Rectal smooth muscle tissue (tissue), 1 donor: ENCODE data around the gene TMEM238.
A peak's percentile ranks its signal among the peaks of the same experiment; 100 is the strongest.

Experiments used
- H3K27ac ChIP-seq: one replicate; pipeline ENCODE4 v1.7.0; 2013; ENCODE audit warnings: low read depth, low read length, inconsistent platforms
- H3K27me3 ChIP-seq: one replicate; pipeline ENCODE4 v1.7.0; 2013; ENCODE audit warnings: low read length; ENCODE audit not compliant: control insufficient read depth, insufficient read depth
- H3K36me3 ChIP-seq: one replicate; pipeline ENCODE4 v1.7.0; 2013; ENCODE audit warnings: low read length; ENCODE audit not compliant: control insufficient read depth, insufficient read depth
- H3K4me1 ChIP-seq: one replicate; pipeline ENCODE4 v1.7.0; 2013; ENCODE audit warnings: low read length; ENCODE audit not compliant: control insufficient read depth, insufficient read depth
- H3K4me3 ChIP-seq: one replicate; pipeline ENCODE4 v1.7.0; 2013; ENCODE audit warnings: low read length
- H3K9ac ChIP-seq: one replicate; pipeline ENCODE4 v1.7.0; 2013; ENCODE audit warnings: low read length

The TMEM238 gene

DNA sequence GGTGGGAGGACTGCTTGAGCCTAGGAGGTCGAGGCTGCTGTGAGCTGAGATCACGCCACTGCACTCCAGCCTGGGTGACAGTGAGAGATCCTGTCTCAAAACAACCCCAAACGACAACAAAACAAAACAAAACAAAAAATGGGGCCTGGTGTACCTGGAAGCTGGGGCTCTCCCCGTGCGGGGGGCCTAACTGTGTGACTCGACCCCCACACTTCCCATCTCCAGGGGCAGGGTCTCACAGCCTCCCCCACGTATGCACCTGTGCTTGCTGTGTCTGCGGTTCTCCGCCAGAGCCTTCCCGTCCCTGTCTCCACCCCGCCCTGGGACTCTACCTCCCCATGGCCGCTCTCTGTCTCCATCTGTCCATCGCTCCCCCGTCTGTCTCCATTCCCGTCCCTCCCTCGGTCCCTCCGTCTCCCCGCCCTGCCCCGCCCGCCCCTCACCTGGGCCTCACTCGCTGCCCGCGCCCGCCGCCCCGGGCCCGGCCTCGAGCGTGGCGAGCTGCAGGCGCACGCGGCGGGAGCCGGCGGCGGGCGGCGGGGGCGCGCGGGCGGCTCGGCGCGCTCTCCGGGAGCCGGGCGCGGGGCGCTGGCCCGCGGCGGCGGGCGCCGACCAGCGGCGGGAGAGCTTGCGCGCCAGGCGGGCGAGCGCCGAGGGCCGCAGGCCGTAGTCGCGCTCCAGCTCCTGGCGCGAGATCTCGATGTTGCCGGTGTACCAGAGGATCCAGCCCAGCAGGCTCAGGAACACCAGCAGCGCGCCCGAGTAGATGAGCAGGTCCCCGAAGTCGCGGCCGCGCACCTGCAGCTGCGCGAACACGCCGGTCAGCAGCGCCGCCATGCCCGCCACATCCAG, 587 bp downstream of the TMEM238 start:
- peak overlapping the region; percentile 97 for H3K27ac ChIP-seq
- H3K4me1 ChIP-seq: peaks cover 18% of the 10 kb centered on the region
- no peaks in the 10 kb centered on the region for H3K27me3 ChIP-seq
- peak overlapping the region; percentile 24 for H3K9ac ChIP-seq
- H3K4me3 ChIP-seq: peak overlapping the region; percentile 74
- peaks cover 11% of the 10 kb centered on the region for H3K36me3 ChIP-seq

DNA sequence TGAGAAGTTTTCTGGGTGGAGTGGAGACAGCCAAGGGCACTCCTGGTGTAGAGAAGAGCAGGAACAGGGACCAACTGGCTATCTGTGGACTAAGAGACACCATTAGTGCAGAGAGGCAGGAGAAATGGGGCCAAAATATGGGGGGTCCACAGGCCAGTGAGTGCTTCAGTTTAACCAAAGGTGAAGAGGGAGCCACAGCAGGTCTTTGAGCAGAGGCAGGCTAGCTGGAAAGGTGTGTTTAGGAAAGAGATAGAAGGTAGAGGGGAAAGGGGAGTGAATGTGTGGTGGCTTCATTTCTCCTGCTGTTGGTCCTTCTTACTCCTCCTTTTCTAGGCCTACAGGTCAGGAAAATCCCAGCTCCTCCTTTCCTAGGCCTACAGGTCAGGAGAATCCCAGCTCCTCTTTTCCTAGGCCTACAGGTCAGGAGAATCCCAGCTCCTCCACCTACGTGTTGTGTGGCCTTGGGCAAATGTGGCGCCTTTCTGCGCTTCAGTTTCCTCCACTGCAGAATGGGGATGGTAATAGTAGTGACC, 1.5 kb downstream of the TMEM238 start:
- Histone ChIP-seq H3K36me3 (peaks cover 3% of the 10 kb centered on the region), H3K27me3 (no peaks in the 10 kb centered on the region), H3K4me3 (no peak overlapping the region), H3K27ac (no peak overlapping the region), H3K4me1 (peaks cover 15% of the 10 kb centered on the region), H3K9ac (no peak overlapping the region)

DNA sequence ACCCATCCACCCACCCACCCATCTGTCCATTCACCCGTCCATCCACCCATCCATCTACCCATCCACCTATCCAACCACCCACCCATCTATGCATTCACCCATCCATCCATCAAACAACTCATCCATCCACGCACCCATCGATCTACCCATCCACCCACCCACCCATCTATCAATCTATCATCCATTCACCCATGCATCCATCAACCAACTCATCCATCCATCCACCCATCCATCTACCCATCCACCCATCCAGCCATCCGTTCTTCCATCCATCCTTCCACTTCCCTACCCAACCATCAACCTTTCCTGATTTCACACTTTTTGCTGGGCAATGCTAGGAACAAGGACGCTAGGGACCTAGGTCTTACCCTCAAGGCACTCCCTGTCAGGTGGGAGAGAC, 2.1 kb downstream of the TMEM238 start:
- Histone ChIP-seq H3K36me3 (no peaks in the 10 kb centered on the region), H3K27me3 (no peaks in the 10 kb centered on the region), H3K27ac (no peak overlapping the region), H3K9ac (no peak overlapping the region), H3K4me3 (no peak overlapping the region), H3K4me1 (peaks cover 9% of the 10 kb centered on the region)

DNA sequence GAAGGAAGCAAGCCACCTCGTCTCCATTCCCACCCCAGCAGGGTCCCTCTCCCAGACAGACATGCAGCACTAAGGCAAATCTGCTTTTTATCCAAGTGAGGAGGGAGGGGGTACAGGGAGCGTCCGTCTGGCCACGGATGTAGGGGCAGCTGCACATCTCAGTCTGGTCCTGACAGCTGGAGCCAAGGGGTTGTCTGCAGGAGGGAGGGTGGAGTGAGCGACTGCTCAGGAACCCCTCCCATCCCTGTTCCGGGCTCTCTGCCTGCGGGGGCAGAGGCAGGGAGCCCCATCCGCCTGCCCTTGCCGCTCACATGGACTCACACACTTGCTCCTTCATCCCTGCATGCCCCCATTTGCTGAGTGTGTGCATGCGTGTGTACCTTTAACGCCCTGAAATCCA, 4.9 kb downstream of the TMEM238 start:
- no peaks in the 10 kb centered on the region for H3K36me3 ChIP-seq
- peaks cover 4% of the 10 kb centered on the region for H3K4me1 ChIP-seq
- no peak overlapping the region for H3K27ac ChIP-seq
- peaks cover 5% of the 10 kb centered on the region for H3K27me3 ChIP-seq
- H3K4me3 ChIP-seq: no peak overlapping the region
- H3K9ac ChIP-seq: no peak overlapping the region

DNA sequence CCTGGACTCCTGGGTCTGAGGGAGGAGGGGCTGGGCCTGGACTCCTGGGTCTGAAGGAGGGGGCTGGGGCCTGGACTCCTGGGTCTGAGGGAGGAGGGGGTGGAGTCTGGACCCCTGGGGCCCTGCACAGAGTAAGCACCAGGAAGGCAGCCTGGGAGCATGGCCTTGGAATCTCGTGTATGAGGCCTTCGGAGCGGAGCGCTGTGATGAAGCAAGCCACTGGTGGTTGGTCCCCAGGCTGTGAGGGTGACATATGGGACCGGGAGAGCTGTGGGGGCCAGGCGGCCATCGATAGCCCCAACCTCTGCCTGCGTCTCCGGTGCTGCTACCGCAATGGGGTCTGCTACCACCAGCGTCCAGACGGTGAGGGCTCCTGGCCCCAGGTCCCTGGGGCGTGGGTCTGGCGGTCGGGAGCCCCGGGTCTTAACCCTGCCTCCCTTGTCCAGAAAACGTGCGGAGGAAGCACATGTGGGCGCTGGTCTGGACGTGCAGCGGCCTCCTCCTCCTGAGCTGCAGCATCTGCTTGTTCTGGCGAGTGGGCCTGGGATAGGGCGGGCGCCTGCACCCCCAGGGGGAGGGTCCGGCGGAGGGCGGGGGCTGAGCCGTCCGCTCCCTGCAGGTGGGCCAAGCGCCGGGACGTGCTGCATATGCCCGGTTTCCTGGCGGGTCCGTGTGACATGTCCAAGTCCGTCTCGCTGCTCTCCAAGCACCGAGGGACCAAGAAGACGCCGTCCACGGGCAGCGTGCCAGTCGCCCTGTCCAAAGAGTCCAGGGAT, 6.5 kb downstream of the TMEM238 start:
- no peaks in the 10 kb centered on the region for H3K36me3 ChIP-seq
- no peak overlapping the region for H3K4me3 ChIP-seq
- peaks cover 15% of the 10 kb centered on the region for H3K27me3 ChIP-seq
- H3K9ac ChIP-seq: no peak overlapping the region
- no peak overlapping the region for H3K27ac ChIP-seq
- no peaks in the 10 kb centered on the region for H3K4me1 ChIP-seq

DNA sequence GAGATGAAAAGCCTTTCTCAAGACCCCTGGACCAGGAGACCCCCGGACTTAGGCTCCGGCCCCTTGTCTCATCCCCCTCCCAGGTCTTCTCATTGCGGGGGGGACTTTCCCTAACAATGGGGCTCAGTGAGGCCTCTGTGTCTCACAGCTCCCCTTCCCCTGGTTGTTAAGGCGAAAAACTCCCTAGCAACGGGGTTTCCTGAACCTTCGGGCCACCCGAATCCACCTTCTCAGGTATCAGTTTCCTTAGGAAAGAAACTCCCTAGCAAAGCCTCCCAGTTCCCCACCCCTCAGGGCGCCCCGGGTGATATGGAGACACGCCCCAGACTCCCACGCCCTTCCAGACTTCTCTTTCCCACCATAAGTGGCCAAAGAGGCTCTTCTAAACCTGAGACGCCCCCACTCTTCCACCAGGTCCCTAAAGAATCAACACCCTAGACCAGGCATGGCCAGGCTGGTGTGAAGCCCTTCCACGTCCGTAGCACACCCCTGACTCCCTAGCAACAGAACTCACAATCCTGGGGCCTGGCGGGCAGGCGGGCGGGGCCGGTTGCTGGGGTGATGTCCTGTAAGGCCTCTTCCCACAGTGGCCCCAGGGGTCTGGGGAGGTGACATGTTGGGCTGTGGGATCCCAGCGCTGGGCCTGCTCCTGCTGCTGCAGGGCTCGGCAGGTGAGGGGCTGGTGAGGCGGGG, 7.7 kb downstream of the TMEM238 start, which contains the start of gene TMEM190:
TSS of gene TMEM190 (plus strand) at position 586 of the 693 bp plus-strand sequence. CDS start at position 614, 28 bp downstream.
- Histone ChIP-seq H3K4me3 (no peak within 1 kb of the TSS), H3K27me3 (peaks cover 19% of the 10 kb centered on the region), H3K9ac (no peak within 1 kb of the TSS), H3K36me3 (no peaks in the 10 kb centered on the region), H3K4me1 (no peaks in the 10 kb centered on the region), H3K27ac (no peak within 1 kb of the TSS)

DNA sequence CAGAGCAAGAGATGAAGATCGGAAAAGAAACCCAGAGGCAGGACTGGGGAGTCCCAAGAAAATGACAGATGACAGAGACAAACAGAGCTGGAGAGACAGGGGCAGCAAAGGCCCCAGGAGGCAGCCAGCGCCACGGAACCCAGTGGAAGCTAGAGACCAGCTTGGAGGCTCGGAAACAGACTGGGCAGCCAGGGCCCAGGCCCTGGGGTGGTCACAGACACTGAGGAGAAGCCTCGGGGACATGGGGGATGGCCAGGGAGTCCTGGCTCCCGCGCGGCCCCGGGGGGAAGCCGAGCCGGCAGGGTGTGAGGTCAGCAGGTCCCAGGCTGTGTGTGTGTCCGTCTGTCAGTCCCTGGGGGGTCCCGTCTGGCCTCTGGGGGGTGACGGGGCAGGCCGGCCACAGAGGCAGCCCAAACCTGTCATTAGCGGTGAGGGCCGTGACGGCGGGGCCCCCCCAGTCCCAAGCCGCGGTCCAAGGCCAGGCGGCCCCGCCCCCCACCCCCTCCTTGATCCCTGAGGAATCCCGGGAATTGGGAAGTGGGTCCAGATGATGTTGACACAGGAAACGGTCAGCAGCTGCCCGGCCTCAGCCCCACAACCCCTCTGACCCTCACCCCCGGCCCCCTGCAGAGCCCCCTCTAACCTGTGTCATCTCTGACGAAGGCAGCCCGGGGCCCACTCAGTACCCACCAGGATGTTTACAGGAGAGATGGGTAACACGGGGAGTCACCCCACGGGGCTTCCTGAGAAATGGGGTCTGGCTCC, 9.9 kb downstream of the TMEM238 start:
- Histone ChIP-seq H3K27me3 (peaks cover 34% of the 10 kb centered on the region), H3K4me3 (no peak overlapping the region), H3K4me1 (no peaks in the 10 kb centered on the region), H3K36me3 (no peaks in the 10 kb centered on the region), H3K27ac (no peak overlapping the region), H3K9ac (no peak overlapping the region)

DNA sequence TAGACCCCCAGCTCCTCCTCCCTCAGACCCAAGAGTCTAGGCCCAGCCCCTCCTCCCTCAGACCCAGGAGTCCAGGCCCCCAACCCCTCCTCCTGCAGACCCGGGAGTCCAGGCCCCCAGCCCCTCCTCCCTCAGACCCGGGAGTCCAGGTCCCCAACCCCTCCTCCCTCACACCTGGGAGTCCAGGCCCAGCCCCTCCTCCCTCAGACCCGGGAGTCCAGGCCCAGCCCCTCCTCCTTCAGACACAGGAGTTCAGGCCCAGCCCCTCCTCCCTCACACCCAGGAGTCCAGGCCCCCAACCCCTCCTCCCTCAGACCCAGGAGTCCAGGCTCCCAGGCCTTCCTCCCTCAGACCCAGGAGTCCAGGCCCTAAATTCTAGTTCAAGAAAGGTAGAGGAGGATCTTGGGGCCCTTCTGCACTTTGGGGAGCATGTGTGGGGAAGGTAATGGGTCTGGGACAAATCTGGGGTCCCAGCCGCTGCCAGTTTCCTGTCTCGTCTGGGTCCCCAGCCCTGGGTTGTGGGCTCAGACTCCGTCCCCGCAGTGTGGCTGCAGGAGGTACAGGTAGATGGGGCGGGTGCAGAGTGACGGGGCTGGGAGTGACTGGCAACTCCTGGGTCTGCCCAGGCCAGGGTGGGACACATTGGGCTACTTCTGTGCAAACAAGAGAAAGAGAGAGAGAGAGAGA, 10.6 kb downstream of the TMEM238 start:
- H3K27me3 ChIP-seq: peaks cover 42% of the 10 kb centered on the region
- H3K36me3 ChIP-seq: no peaks in the 10 kb centered on the region
- H3K4me3 ChIP-seq: no peak overlapping the region
- H3K27ac ChIP-seq: no peak overlapping the region
- no peaks in the 10 kb centered on the region for H3K4me1 ChIP-seq
- no peak overlapping the region for H3K9ac ChIP-seq

DNA sequence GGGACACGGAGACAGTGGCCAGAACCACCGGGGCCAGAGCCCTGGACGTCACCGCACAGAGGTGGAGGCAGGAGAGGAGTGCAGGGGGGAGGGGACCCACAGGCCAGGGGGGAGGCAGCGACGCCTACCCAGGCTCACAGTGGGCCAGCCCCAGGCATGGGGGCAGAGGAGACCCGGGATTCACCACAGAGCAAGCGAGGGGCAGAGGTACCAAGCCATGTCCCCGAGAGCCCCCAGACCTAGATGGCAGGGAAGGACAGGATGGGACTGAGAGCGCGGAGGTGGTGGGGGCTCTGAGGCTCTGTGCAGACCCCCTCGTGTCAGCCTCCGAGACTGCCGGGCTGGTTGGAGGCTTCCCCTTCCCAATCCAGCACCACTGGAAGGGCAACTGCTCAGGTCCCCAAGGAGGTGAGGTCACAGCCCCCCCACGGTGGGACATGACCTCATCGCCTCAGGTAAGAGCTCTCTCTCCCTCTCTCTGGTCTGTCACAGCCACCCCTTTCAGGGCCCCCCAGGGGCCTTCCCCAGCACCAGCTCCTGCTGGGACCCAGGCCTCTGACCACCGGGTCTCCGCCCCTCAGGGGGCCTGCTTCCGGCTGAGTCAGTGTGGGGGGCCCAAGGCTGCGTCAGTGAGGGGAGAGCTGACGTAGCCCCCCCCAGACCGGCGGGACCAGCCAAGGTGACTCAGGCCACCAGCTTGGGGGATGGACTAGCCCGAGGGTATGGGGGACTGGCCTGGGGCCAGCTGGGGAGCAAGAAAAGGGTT, 11.6 kb downstream of the TMEM238 start:
- Histone ChIP-seq H3K4me3 (no peak overlapping the region), H3K36me3 (no peaks in the 10 kb centered on the region), H3K9ac (no peak overlapping the region), H3K27ac (no peak overlapping the region), H3K27me3 (peaks cover 45% of the 10 kb centered on the region), H3K4me1 (no peaks in the 10 kb centered on the region)

DNA sequence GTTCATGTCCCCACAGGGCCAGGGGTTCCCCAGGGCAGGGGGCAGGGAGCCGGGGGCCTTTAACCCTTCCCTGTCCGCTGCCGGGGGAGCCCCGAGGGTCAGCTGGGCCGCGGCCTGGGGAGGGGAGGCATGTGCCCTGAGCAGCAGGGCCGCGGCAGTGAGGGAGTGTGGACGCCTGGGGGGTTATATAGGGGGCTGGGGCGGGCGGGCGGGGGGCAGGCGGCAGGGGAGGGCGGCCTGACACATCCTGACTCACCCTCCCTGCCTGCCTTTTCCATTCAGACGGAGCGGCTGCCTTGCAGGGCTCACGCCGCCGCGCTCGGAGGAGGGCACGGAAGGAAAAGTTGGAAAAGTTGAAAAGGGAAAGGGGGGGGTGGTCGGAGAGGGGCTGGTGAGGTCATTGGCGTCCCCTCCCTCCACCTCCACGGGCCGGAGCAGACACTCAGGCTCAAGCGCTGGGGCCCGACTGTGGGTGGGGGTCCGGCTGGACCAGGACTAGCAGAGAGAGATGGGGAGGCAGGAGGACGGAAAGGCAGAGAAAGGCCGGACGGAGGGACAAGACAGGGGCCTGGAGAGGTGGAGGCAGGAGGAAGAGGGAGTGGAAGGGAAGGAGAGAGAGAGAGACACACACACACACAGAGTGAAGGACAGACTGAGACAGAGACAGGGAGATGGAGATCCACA, 13.6 kb downstream of the TMEM238 start, which contains the start of gene IL11:
TSS of gene IL11 (minus strand) at position 159 of the 684 bp plus-strand sequence. CDS start at position 6, 153 bp downstream.
- peaks cover 40% of the 10 kb centered on the region for H3K27me3 ChIP-seq
- H3K27ac ChIP-seq: no peak within 1 kb of the TSS
- H3K9ac ChIP-seq: no peak within 1 kb of the TSS
- no peaks in the 10 kb centered on the region for H3K4me1 ChIP-seq
- H3K36me3 ChIP-seq: no peaks in the 10 kb centered on the region
- H3K4me3 ChIP-seq: peak within 1 kb of the TSS; percentile 48
